HG03457 (cell line): ENCODE results near the gene STPG2.
"Not testable (repeated sequence)": the region's sequence is repeated elsewhere in the genome, so short reads cannot be mapped to it uniquely, and the experiment has no call there.

Experiments used
- ATAC-seq: cut with Tn5 transposase; IDR thresholded peaks from one replicate; pipeline ENCODE4 v1.9.1; 2021; ENCODE audit warnings: moderate number of reproducible peaks; ENCODE audit not compliant: unreplicated experiment

The STPG2 gene

GRCh38 chr4:97952763-97953162, 190.5 kb downstream of the STPG2 start:
- no peak for ATAC-seq

- ATAC-seq: no peak
Measured at GRCh38 chr4:97950836-97951235, 192.4 kb downstream of the STPG2 start.

- no peak for ATAC-seq
Measured at GRCh38 chr4:97942951-97943350, 200.3 kb downstream of the STPG2 start.

GRCh38 chr4:97942137-97942536, 201.1 kb downstream of the STPG2 start:
- ATAC-seq: no peak

- ATAC-seq: no peak
Measured at GRCh38 chr4:97938141-97938540, 205.1 kb downstream of the STPG2 start.

GRCh38 chr4:97924341-97924958, 218.8 kb downstream of the STPG2 start:
- ATAC-seq: no peak

DNA sequence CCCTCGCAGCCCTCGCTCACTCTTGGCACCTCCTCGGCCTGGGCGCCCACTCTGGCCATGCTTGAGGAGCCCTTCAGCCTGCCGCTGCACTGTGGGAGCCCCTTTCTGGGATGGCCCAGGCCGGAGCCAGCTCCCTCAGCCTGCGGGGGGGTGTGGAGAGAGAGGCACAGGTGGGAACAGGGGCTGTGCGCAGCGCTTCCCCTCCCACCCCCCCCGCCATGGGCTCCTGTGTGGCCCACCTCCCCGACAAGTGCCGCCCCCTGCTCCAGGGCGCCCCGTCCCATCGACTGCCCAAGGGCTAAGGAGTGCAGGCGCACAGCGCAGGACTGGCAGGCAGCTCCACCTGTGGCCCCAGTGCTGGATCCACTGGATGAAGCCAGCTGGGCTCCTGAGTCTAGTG, 220.2 kb downstream of the STPG2 start:
- no peak for ATAC-seq

- no peak for ATAC-seq
Measured at GRCh38 chr4:97917115-97917514, 226.2 kb downstream of the STPG2 start.

DNA sequence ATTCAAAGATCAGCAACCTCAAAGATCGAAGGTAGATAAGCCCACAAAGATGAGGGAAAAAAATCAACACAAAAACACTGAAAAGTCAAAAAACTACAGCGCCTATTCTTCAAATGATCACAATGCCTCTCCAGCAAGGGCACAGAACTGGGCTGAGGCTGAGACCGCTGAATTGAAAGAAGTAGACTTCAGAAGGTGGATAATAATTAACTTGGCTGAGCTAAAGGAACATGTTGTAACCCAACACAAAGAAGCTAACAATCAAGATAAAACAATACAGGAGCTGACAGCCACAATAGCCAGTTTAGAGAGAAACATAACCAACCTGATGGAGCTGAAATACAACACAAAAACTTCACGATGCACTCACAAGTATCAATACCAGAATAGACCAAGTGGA, 231.1 kb downstream of the STPG2 start:
- no peak for ATAC-seq

- ATAC-seq: no peak
Measured at GRCh38 chr4:97911236-97911906, 231.9 kb downstream of the STPG2 start.

DNA sequence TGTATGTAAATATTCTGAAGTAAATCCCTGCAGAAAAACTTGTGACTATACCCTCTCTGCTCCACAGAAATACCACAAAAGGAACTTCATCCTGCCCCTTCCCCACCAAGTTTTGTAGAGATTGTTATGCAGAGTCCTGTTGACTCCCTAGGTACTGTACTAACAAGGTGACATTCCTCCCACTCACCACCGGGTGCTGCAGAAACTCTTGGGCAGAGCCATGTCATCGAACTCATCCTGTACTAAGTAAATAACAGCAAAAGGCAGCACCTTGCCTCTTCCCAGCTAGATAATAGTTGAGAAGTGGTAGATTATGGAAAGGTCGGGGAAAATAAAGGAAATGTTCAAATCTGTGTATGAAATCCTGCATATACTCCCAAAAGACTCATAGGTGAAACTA, 233.3 kb downstream of the STPG2 start:
- ATAC-seq: no peak

DNA sequence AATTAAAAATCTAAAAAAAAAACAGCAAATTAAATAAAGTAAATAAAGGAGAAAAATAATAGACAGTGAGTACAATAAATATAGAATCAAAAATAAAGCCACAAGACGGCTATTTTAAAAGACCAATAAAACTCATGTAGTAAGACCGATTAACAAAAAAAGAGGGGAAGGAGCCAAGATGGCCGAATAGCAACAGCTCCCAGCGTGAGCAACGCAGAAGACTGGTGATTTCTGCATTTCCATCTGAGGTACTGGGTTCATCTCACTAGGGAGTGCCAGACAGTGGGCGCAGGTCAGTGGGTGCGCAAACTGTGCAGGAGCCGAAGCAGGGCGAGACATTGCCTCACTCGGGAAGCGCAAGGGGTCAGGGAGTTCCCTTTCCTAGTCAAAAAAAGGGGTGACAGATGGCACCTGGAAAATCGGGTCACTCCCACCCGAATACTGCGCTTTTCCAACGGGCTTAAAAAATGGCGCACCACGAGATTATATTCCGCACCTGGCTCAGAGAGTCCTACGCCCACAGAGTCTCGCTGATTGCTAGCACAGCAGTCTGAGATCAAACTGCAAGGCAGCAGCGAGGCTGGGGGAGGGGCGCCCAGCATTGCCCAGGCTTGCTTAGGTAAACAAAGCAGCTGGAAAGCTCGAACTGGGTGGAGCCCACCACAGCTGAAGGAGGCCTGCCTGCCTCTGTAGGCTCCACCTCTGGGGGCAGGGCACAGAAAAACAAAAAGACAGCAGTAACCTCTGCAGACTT, 239.7 kb downstream of the STPG2 start:
- not testable (repeated sequence) for ATAC-seq

- no peak for ATAC-seq
Measured at GRCh38 chr4:97900229-97900628, 243.0 kb downstream of the STPG2 start.

GRCh38 chr4:97892592-97893266, 250.5 kb downstream of the STPG2 start:
- no peak for ATAC-seq

DNA sequence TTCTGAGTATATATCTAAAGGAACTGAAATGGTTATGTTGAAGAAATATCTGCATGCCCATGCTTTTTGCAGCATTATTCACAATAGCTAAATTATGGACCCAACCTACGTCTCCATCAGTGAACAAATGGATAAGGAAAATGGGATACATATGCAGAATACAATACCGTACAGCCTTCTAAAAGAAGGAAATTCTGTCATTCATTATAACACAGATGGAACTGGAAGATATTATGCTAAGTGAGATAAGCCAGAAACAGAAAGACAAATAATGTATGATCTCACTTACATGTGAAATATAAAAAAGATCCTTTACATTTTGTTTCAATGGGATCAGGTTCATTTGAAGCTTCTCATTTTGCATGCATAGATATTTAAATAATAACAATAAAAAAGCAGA, 263.3 kb downstream of the STPG2 start:
- no peak for ATAC-seq

DNA sequence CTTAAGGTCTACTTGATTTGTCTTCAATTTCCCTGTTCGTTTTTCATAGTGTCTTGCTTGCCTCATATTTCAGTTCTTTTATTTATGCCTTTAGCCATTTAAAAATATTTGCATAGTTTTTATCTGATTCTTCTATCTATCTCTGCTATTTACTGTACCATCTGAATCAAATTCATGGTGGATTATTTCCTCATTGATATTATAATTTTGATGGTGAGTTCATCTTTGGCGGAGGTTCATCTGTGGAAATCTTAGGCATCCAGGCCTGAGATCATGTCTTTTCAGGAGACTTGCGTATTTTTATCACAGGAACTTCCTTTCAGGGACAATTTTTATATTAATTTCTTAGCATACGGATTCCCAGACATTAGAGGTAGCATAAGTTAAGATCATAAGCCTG, 275.2 kb downstream of the STPG2 start:
- no peak for ATAC-seq

- no peak for ATAC-seq
Measured at GRCh38 chr4:97867557-97868091, 275.7 kb downstream of the STPG2 start.

DNA sequence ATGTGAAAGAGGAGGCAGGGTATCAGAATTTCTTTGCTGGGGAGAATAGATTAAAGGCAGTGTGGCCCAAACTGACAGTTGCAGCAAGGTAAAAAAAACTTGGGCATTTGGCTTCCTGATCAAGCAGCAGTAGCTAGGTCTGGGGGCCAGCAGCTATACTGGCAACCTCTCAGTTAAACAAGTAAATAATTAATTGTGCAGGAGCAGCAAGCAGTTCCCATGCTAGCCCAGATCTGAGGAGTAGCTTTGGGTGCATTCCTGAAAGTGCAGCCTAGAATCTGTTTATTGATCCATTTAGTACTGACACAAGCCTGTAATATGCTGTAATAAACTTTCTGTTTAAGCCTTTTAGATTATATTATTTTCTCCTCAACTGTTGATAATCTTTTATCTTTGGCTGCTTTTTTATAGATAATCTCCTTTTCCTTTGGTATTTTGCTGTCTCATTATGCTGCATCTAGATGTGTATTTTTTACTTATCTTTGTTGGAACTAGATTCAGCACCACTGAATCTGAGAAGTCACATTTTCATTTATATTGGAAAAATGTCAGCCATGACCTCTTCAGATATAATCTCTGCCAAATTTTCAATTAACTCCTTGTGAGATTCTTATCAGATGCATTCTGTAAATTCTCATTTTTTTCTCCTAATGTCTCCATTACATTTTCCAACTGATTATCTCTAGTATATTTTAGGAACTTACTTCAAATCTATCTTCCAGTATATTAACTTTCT, 276.3 kb downstream of the STPG2 start:
- no peak for ATAC-seq

DNA sequence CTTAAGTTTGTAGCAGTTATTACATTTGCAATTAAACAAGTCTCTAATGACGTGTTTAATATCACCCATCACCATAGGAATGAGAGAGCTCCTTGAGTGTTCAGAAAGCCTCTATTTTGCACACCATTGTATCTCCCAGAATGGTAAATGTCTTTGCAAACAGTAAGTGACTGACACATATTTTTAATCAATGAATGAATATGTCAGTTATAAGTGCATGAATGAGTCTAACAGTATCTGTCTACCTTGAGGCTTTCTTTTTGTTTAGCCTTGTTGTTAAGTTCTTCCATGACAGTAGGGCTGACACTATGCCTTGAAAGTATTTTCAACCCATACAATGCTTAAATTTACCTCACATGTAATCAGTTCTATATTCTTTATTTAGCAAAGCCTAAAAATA, 292.2 kb downstream of the STPG2 start:
- ATAC-seq: no peak

DNA sequence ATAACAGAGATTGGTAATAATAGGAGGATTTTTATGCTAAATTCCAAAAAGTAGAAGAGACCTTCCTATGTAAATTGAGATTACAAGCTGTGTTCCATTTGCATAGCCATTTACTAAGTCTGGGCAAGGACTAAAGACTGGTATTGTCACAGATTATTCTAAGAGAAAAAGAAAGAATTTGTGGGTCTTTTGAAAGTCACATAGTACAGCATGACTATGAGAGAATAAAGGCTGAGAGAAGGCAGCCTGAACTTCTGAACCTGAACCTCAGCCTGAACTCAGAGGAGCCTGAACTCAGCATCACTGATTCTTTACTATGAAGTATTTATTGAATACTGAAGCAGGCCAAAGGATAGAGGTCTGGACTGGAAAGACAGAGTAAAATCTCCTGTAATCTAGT, 297.5 kb downstream of the STPG2 start:
- ATAC-seq: no peak

GRCh38 chr4:97841512-97841911, 301.8 kb downstream of the STPG2 start:
- no peak for ATAC-seq
